Measurements from ENCODE around the gene NXT1. TPM values are rescaled to one million over a fixed set of nuclear protein-coding genes. Genes with fewer than 3 reads are reported as not detected.
A peak's percentile ranks its signal among the peaks of the same experiment; 100 is the strongest.

The NXT1 gene
- polyA plus RNA-seq, 10 donors = 9.8 to 17.2 (median 12.4) TPM

DNA sequence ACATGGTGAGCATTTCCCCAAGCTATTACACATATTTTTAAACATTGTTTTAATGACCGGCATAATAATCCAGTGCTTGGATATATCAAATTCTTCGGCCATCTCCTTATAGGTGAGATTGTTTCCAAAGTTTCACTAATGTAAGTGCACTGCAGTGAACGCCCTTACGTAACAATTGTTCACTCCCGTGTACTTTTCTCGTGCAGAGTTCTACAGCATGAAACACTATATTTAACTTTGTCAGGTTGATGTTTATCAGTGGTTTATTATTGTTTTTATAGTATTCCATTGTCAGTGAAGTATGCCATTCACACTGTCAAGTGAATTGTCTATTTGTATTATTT is 7.9 kb downstream of the NXT1 start:
- DNase-seq = no peak

DNA sequence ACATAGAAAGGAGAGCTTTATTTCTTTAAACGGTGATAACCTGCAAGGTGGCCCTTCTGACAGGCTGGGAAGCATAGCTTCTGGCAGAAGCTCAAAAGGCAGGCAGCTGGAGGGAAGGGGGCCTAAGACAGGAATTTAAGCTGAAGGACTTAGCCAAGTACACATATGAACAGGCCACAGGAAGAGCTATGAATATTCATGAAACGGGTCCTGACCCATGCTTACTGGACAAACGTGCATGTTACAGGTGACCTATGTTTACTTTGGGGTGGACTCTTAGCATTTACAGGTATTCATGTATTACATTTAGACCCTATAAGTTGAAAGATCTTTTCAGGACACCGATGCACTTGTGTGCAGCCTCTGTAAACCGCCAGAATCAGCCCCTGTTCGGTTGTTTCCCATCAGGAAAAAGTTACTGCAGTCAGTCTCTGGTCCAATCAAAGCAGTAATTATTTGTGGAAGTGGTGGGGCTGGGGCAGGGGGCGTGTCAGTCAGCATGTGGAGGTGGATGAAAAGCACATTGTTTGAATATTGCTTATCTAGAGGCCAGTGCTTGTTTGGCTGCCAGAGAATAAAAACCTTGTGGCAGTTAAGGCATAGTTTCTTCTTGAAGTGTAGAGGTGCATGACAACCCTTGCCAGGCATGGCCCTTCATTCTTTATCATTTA is 8.5 kb downstream of the NXT1 start:
- no peak for DNase-seq

DNA sequence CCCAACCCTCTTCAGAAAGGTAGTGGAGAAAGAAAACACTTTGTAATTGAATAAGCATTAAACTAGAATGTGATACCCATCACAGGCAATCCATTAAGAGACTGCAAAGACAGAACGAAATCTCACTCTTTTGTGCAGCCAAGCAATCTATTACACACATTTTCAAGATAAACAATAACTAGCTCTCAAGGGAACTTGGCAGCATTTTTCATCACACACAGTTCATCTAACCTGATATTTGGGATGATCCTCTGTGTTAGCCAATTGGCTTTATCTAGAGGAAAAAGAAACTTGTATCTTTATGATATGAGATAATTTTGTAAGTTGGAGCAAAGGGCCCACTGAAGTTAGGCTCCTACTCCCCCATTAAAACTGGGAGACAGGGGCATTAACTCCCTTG is 9.9 kb downstream of the NXT1 start:
- DNase-seq = no peak

DNA sequence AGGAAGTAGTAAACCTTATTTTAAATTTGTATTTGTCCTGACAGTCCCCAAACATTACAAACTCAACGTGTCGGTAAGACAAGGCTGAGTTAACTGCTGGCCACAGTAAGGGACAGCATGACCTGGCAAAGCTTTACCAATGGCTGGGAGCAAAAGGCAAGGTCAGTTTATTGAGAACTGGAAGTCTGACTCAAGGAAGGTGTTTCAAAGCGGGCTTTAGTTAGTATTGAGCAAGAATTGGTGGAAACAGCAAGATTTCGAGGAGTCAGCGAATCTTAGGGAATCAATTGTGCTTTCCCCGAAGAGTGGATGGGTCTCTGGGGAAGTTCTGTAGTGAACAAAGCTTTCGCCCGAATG is 10.5 kb downstream of the NXT1 start:
- DNase-seq = peak in 1 of 3 donors; percentile 14

DNA sequence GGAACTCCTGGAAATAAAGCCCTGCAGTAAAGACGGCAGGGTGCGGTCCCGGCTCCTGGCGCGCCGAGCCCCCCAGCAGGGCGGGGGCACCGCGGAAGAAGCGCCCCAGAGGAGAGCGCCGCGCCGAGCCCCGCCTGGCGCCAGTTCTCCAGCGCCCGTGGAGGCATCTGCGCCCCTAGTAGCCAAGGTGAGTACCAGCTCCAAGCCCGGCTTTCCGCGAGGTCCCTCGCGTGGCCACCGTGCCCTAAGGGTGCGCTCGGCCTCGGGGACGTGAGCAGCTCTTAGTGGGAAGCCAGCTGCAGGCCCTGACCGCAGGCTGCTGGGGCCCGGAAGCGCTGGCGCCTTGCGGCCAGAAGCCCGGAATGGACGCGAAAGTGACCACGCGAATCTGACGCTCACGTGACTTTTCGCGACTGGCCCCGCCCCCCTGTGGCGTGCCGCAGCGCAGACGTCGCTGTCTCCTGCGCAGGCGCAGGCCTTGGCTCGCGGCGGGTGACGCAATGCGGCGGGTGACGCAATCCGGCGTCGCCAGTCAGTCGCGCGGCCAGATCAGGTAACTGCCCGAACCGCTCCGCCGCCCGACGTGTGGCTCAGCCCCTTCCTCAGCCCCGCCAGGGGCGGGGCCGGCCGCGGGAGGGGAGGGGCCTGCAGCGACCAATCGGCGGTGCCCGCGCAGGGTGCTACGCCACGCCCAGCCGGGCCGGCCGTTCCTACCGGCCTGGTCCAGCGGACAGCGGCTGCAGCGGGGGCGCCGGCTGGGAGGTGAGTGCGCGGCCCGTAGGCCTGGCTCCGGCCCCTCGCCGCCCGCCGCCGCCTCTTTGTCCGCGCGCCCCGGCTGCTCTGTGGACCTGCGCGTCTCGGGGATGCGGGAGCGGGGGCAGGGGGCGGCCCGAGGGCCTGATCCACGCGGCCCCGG is 11.1 kb downstream of the NXT1 start, which contains the start of gene GZF1:
TSS of gene GZF1 (plus strand) at position 707 of the 916 bp plus-strand sequence. CDS start 2,202 bp downstream, outside the sequence.
- peak; percentile 98 to 100 (median 99) for DNase-seq

DNA sequence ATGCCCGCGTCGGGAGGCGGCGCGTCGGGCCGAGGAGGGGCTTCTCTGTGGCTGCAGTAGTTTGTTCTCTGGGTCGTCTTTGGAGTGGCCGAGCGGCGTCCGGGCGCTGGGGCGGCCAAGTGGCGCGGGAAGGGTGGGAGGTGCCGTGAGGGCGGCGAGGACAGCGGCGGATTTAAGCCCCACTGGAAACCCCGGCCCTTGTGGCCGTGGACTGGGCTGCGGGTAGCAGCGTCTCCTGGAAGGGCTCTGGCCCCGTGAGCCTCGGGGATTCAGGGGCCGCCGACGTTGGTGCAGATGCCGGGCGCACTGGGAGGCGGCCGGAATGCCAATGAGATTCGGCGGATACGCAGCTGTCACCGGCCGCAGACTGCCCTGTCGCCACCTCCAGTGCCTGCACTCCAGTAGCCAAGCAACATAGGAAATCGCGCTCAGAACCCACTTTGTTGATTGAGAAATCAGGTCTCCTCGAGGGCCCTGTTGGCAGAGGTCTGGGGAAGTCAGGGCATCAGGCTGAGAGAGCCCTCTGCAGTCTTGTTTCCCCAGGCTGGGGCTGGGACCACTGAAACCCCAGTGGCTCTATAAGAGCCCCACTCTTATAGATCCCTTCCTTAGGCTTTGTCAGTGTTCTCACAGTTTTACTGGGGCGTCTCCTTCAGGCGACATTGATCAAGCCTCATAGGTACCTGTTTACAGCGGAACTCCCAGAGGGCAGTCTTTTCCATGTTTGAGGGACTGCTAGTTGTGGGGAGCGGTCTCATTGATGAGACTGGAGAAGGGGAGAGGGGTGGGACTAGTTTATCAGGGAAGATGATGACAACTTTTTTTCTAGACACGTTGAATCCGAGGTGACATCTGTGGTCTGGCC is 12.0 kb downstream of the NXT1 start:
- peak in 1 of 3 donors; percentile 18 for DNase-seq

DNA sequence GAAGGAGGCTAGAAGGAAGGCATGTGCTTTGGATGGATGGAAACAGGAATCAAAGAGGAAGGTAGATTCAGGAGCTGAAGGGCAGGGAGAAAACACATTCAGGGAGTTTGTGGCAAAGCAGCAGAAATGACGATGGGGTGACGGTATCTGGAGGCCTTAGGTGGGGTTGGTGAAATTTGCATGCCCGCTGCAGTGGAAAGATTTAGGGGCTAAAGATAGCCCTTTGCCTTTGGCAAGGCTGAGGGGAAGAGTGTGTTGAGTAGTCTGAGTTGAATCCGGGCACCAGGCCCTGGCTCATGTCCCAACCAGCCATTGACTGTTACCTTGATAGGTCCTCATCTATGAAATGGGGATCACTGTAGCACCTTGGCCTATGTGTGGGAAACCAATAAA is 12.7 kb downstream of the NXT1 start:
- no peak for DNase-seq

DNA sequence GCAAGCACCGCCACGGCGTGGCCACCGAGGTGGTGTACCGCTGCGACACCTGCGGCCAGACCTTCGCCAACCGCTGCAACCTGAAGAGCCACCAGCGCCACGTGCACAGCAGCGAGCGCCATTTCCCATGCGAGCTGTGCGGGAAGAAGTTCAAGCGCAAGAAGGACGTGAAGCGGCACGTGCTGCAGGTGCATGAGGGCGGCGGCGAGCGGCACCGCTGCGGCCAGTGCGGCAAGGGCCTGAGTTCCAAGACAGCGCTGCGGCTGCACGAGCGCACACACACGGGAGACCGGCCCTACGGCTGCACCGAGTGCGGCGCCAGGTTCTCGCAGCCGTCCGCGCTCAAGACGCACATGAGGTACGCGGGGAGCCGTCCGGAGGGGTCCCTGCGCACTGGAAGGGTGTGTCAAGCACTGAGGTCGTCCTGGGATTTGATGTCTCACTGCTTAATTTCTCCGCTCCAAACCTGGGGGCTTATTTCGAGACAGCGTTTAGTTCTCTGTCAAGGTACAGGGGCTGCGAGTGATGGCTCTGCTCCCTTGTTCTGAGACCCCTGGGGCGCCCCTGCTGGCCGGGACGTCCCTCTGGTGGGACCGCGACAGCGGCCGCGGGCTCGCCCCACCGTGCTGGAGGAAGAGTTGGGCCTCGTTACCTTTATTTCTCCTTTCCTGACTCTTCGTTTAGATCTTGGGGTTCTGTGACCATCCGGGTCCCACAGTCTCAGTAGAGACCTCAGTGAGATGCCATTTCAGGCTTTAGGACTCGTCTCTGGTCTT is 15.0 kb downstream of the NXT1 start:
- no peak for DNase-seq

DNA sequence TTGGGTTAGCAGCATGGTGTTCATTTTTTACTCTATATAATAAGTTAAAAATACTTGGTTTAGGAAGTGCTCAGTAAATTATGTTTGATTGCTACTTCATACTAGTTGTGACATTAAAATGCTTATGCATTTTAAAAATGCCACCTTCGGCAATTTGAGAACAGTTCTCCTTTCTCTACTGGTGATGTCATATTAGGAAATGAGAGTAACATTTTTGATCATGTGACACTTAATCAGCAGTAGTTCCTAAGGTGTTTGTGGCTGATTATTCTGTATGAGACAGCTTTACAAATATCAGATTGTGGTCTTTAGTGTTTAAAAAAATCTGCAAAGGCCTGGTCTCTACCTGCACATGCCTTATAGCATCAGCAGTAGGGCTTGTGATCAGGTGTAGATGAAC is 15.8 kb downstream of the NXT1 start:
- no peak for DNase-seq

DNA sequence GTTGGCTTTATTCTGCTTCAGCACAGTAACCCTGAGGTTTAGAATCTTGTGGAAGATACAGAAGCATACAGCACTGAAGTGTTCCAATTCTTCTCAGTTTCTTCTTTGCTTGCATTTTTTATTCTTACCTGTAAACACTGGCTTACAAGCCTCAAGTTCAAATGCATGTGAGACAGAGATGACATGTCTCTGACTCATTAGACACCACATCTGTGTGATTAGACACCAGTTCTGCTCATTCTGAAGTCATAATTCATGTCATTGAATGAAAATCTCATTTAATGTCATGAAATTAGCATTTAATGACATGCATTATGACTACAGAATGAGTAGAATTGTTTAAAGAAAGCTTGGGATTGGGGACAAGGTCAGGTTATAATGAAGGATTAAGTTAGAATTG is 17.2 kb downstream of the NXT1 start:
- DNase-seq = no peak

DNA sequence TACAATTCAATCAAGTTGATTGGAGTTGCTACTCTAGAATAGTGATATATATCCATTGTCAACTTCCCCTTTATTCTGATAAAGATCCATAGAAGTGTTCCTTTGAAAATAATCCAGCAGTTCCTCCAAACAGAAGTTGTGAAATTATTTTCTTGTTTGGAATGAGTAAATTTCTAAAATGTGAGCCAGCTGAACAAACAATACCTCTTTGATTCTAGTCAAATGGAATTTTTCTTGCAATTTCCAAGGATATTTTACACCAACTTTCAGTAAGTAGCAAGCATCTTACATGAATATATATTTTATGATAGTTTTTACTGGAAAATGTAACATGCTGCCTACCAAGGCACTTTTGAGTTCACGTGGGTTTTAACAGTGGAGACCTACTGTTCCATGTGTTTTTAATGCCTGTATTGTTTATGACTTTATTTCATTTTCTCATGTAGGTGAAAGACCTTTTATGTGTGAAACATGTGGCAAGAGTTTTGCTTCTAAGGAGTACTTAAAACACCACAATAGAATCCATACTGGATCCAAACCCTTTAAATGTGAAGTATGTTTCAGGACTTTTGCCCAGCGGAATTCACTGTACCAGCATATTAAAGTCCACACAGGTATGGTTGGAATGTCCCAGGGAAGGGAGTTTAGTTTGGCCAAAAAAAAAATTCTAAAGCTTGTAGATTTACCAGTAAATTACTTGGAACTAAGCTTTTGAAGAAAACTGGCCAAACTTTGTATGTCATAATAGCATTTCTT is 17.9 kb downstream of the NXT1 start:
- DNase-seq = no peak

DNA sequence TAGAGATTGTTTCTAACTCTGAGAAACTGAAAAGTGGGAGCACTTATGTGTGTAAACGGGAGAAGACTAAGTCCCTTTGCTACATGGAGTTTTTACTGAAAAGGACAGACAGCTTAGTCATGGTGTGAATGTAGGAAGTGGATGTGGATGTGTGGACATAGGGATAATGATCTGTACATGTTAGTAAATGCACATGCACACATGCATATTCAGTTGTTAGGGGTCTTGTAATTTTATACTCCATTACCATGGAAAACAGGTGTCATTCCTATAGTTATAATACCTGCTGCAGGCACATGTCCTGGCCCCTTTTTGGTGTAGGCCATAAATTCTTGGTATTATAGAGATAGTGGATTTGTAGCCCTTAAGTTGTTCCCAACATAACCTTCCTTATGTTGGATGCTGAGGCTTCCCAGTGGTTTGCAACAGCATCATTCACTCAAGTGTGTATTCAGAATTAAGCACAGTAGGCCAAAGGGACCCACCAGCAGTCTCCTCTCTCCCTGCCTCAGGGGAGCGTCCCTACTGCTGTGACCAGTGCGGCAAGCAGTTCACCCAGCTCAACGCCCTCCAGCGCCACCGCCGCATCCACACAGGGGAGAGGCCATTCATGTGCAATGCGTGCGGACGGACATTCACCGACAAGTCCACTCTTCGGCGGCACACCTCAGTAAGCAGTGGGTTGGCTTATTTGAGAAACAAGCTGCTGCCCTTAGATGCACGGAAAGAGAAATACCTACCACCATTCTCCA is 18.7 kb downstream of the NXT1 start:
- DNase-seq = no peak

DNA sequence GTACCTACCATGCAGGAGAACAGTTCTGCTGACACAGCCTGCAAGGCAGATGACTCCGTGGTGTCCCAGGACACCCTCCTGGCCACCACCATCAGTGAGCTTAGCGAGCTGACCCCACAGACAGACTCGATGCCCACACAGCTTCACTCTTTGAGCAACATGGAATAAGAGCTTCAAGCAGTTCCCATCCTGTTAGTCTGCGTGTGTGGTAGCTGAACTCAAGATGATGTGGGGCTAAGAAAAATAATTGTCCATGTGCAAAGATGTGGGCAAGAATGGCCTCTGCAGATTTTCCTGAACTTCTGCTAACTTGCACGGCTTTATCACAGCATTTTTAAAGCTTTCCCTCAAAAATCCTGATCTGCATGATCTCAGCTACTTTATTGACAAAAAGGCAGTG is 19.7 kb downstream of the NXT1 start:
- DNase-seq = no peak

DNA sequence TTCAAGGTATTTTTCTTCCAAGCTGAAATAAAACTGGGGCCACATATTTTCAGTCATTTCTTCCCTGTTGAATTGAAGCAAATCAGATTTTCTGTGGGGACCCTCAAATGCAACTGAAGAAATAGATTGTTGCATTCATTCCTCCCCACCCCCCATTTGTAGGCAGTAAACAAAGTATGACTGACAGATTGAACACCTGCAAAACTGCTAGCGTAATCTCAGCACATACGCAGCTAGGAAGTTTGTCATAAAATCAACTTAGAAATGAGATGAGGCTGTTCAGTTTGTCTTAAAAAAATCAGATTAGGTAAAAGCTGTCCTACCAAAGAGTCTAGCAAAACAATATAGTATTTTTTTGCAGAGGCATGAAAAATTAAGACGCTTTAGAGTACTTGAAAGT is 20.3 kb downstream of the NXT1 start:
- DNase-seq = no peak

DNA sequence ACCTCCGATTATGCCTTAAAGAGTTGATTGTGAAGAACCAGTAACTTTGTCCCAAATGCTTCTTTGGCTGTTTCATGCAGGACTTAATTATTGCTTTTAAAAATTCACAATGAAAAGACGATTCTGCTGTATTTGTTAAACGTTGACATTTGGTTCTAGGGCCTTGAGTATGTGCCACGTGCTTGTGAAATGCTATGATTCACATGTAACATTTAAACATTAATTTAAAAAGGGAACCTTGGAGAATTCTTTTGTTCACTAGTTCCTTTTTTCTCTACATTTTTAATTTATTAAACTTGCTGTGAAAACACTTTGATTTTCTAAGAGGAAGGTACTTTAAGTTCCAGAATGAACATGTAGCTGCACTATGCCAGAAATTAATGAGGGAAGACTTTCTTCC is 20.9 kb downstream of the NXT1 start:
- DNase-seq = no peak

DNA sequence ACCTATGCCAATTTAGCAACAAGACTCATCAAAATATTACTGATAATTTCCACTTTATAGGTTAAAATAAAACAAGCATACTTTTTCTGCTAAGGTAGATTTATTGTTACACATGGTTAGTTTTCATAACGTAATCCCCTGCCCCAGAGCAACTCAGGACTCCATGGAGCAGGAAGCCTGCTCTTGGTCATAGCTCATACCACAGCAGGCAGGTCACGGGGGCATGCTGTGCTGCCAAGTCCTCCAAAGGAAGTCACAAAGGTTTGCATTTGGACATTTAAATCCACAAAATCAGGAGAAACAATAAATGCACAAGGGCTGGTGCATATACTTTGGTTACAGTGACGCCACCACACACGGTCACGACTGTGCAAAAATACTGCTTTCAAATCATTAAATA is 23.9 kb downstream of the NXT1 start:
- no peak for DNase-seq

DNA sequence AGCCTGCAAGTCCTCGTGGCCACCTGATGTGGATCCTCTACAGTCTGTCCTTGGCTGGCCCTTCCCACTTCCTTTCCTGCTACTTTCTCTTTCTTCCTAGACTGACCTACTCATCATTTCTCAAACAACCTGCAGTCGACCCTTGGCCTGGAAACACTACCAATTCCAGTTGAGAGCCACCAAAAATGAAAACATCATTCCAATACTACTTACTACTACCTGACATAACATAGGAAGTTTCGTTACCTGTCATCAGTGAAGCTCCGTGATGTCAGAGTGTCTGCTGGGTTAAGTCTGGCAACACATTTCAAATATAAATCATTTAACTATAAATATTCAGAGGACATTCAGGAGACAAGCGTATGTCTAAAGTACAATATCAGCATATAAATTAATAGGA is 25.2 kb downstream of the NXT1 start:
- no peak for DNase-seq

DNA sequence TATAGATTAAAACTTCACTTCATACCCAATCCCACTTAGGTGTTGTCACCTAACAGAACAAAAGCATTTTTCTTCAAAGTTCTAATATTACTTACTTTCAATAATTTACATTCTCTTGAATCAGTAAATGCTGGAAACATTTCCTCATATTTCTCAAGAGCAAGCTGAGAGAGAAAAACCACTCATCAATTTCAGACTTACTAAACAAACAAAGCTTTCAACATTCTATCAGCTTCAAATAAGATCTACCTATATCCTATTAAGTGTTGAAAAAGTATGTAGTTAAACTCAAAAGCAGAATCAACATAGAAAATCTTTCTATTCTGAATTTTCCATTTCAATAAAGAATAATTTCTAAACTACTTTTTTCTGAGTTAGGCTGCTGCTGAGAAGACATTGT is 29.2 kb downstream of the NXT1 start:
- no peak for DNase-seq

DNA sequence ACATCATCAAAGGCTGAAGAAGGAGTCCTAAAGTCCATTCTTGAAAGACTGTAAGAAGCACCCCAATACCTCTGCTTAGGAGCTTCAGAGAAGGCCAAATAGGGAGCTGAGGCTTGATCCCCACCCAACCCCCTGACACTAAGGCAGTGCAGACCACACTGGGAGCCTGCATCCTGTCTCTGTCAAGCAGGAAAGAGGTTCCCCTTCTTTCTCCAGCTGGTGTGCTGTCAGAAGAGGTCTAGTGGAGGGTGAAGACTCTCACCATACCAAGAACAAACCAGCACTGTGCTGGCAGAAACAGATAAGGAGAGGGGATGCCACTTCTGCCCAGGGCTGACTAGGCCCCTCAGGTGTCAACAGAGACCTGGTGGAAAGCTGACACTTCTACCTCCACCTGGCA is 31.3 kb downstream of the NXT1 start:
- DNase-seq = no peak
